ENCODE data around the gene POLD3.
"Not testable (repeated sequence)": the region's sequence is repeated elsewhere in the genome, so short reads cannot be mapped to it uniquely, and the experiment has no call there.

The POLD3 gene

GRCh38 chr11:74639533-74639932, 47.2 kb downstream of the POLD3 start:
- DNase-seq: no peak

GRCh38 chr11:74641289-74641688, 48.9 kb downstream of the POLD3 start:
- DNase-seq: no peak

- DNase-seq: no peak
Measured at GRCh38 chr11:74641905-74642304, 49.5 kb downstream of the POLD3 start.

GRCh38 chr11:74642912-74643311, 50.5 kb downstream of the POLD3 start:
- DNase-seq: no peak

GRCh38 chr11:74644081-74644480, 51.7 kb downstream of the POLD3 start:
- no peak for DNase-seq

- no peak for DNase-seq
Measured at GRCh38 chr11:74646215-74646614, 53.8 kb downstream of the POLD3 start.

GRCh38 chr11:74646954-74647353, 54.6 kb downstream of the POLD3 start:
- no peak for DNase-seq

- DNase-seq: no peak
Measured at GRCh38 chr11:74647404-74647803, 55.0 kb downstream of the POLD3 start.

- DNase-seq: no peak
Measured at GRCh38 chr11:74647831-74648230, 55.4 kb downstream of the POLD3 start.

GRCh38 chr11:74648894-74649293, 56.5 kb downstream of the POLD3 start:
- DNase-seq: no peak

GRCh38 chr11:74650498-74650897, 58.1 kb downstream of the POLD3 start:
- no peak for DNase-seq

- no peak for DNase-seq
Measured at GRCh38 chr11:74654976-74655375, 62.6 kb downstream of the POLD3 start.

- DNase-seq: not testable (repeated sequence)
Measured at GRCh38 chr11:74659124-74659523, 66.7 kb downstream of the POLD3 start.

- no peak for DNase-seq
Measured at GRCh38 chr11:74662487-74663103, 70.2 kb downstream of the POLD3 start.

GRCh38 chr11:74663315-74663714, 70.9 kb downstream of the POLD3 start:
- no peak for DNase-seq

GRCh38 chr11:74669211-74670160, 77.1 kb downstream of the POLD3 start:
- no peak for DNase-seq

GRCh38 chr11:74670171-74670570, 77.8 kb downstream of the POLD3 start:
- no peak for DNase-seq

- no peak for DNase-seq
Measured at GRCh38 chr11:74671520-74672196, 79.3 kb downstream of the POLD3 start.

- DNase-seq: no peak
Measured at GRCh38 chr11:74672332-74672955, 80.1 kb downstream of the POLD3 start.

GRCh38 chr11:74672956-74673692, 80.7 kb downstream of the POLD3 start:
- DNase-seq: peak; percentile 21

- DNase-seq: no peak
Measured at GRCh38 chr11:74673693-74674360, 81.4 kb downstream of the POLD3 start.

- no peak for DNase-seq
Measured at GRCh38 chr11:74675761-74676160, 83.4 kb downstream of the POLD3 start.

All from activated CD4-positive, CD25-positive, alpha-beta regulatory T cell treated with anti-CD3 and anti-CD28 coated beads, Interleukin-2, amount 50 U/mL, for 72 hours (primary cell).